Gastrocnemius medialis (tissue), 4 donors: Measurements from ENCODE around the gene CPXM1. TPM values are rescaled to one million over a fixed set of nuclear protein-coding genes. Genes with fewer than 3 reads are reported as not detected.

ENCODE experiments used
- ATAC-seq, 2 donors: fragments of 150-250 bp; one replicate each; pipeline ENCODE4 v1.9.1; 2016
- DNase-seq, 2 donors: peaks; one replicate each; pipeline ENCODE4 v3.0.0-alpha.2; 2019
- H3K27ac ChIP-seq, 4 donors: fragments of 200-600 bp; sonication (generic); 1 replicate in 1 of 4; 2 replicates in 3 of 4; pipeline ENCODE4 v1.5.1; 2016 to 2018; ENCODE audit warnings: mild to moderate bottlenecking in 2 of 4, moderate library complexity in 1 of 4
- H3K27me3 ChIP-seq, 3 donors: fragments of 200-600 bp; sonication (generic) in 2 of 3; 1 replicate in 1 of 3; 2 replicates in 2 of 3; pipeline versions ENCODE4 v1.5.1 to v1.6.0; 2016 to 2019; ENCODE audit warnings: mild to moderate bottlenecking in 1 of 3, moderate library complexity in 1 of 3
- H3K36me3 ChIP-seq, 2 donors: fragments of 200-600 bp; sonication (generic) in 1 of 2; one replicate each; pipeline ENCODE4 v1.5.1; 2017 to 2018
- H3K4me1 ChIP-seq, 2 donors: fragments of 200-600 bp; sonication (generic) in 1 of 2; one replicate each; pipeline ENCODE4 v1.5.1; 2016 to 2017; ENCODE audit warnings: mild to moderate bottlenecking in 2 of 2
- H3K4me3 ChIP-seq, 4 donors: fragments of 200-600 bp; sonication (generic) in 3 of 4; 1 replicate in 1 of 4; 2 replicates in 3 of 4; pipeline ENCODE4 v1.5.1; 2016 to 2019; ENCODE audit warnings: mild to moderate bottlenecking in 2 of 4
- H3K9me3 ChIP-seq, 3 donors: fragments of 200-600 bp; sonication (generic) in 2 of 3; 1 replicate in 1 of 3; 2 replicates in 2 of 3; pipeline ENCODE4 v1.5.1; 2016 to 2019
- POLR2A ChIP-seq, 2 donors: fragments of 450-650 bp; IDR thresholded peaks; one replicate each; pipeline ENCODE4 v1.6.1; 2017; ENCODE audit warnings: antibody characterized with exemption in 2 of 2, mild to moderate bottlenecking in 2 of 2, moderate library complexity in 2 of 2
- in situ Hi-C, 4 donors: fragments of 200-750 bp; cut with MboI; loops; one replicate each; pipeline versions ENCODE4 v1.15.0 to v1.8.0; 2017; ENCODE audit warnings: low sequenced_read_pairs in 4 of 4
- intact Hi-C: fragments of 100-400 bp; cut with DNase I; formaldehyde crosslinking; loops from one replicate; pipeline ENCODE4 v1.15.1; 2023; ENCODE audit warnings: low total_unique reads
- total RNA-seq, 4 donors: library from RNA; depleted of rRNA; stranded (reverse); fragments of >200 nt; gene quantifications; one replicate each; pipeline versions ENCODE4 v1.1.0 to v1.2.3, GENCODE V29; 2016
- TF ChIP-seq, protein P1 (sequence below), 5 experiments: fragments of 450-650 bp in 3 of 5; fragments of 200-600 bp in 2 of 5; sonication (generic) in 2 of 5; IDR thresholded peaks in 4 of 5; conservative IDR thresholded peaks in 1 of 5; 1 replicate in 4 of 5; 2 replicates in 1 of 5; pipeline ENCODE4 v1.5.1; 2016 to 2019; ENCODE audit warnings: antibody characterized with exemption in 5 of 5, mild to moderate bottlenecking in 3 of 5, moderate library complexity in 3 of 5

CPXM1 gene
- total RNA-seq, 4 donors from 2014 or later, result 0.46 to 1.6 (median 0.81) TPM; not detected in 1

- in situ Hi-C loops, result no loop called here
- H3K4me1 ChIP-seq, result no peaks in the 10 kb centered on the region
- H3K36me3 ChIP-seq, result no peaks in the 10 kb centered on the region
- peaks cover 0 to 11% (median 0%) of the 10 kb centered on the region in 3 donors for H3K27me3 ChIP-seq
- TF ChIP-seq, protein P1, sequence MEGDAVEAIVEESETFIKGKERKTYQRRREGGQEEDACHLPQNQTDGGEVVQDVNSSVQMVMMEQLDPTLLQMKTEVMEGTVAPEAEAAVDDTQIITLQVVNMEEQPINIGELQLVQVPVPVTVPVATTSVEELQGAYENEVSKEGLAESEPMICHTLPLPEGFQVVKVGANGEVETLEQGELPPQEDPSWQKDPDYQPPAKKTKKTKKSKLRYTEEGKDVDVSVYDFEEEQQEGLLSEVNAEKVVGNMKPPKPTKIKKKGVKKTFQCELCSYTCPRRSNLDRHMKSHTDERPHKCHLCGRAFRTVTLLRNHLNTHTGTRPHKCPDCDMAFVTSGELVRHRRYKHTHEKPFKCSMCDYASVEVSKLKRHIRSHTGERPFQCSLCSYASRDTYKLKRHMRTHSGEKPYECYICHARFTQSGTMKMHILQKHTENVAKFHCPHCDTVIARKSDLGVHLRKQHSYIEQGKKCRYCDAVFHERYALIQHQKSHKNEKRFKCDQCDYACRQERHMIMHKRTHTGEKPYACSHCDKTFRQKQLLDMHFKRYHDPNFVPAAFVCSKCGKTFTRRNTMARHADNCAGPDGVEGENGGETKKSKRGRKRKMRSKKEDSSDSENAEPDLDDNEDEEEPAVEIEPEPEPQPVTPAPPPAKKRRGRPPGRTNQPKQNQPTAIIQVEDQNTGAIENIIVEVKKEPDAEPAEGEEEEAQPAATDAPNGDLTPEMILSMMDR (IDR thresholded peaks at IDR 0.05 in 4 of 5, conservative IDR thresholded peaks at IDR 0.05 in 1 of 5), result no peak
- TF ChIP-seq POLR2A (IDR thresholded peaks at IDR 0.05), result no peak
- no peak overlapping the region for H3K27ac ChIP-seq
- no peak for DNase-seq
- intact Hi-C loops, result no loop called here
- H3K4me3 ChIP-seq, result no peak overlapping the region
- H3K9me3 ChIP-seq, result no peaks in the 10 kb centered on the region
- no peak for ATAC-seq
Measured at GRCh38 chr20:2780948-2781347, 19.5 kb downstream of the CPXM1 start.

DNA sequence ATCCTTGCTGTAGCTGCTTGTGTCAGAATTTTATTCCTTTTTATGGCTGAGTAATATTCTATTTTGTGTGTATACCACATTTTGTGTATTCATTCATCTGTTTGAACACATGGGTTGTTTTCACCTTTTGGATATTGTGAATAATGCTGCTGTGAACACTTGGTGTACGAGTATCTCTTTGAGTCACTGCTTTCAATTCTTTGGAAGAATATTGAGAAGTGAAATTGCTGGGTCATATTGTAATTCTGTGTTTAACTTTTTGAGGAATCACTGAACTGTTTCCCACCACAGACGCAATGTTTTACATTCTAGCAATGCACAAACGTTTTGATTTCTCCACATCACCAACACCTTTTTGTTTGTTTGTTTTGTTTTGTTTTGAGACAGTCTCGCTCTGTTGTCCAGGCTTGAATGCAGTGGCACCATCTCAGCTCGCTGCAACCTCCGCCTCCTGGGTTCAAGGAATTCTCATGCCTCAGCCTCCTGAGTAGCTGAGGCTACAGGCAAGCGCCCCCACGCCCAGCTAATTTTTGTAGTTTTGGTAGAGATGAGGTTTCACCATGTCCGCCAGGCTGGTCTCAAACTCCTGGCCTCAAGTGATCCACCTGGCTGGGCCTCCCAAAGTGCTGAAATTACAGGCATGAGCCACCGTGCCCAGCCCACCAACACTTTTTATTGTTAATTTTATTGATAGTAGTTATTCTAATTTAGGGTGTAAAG is 21.7 kb downstream of the CPXM1 start:
- H3K9me3 ChIP-seq, result no peaks in the 10 kb centered on the region
- intact Hi-C loops (no loop called here), in situ Hi-C loops (no loop called here)
- TF ChIP-seq, protein P1 (IDR thresholded peaks at IDR 0.05 in 4 of 5, conservative IDR thresholded peaks at IDR 0.05 in 1 of 5), result no peak
- no peak for TF ChIP-seq POLR2A (IDR thresholded peaks at IDR 0.05)
- H3K27me3 ChIP-seq, result peaks cover 0 to 15% (median 0%) of the 10 kb centered on the region in 3 donors
- H3K27ac ChIP-seq, result no peak overlapping the region
- ATAC-seq (no peak), DNase-seq (no peak)
- H3K36me3 ChIP-seq, result no peaks in the 10 kb centered on the region
- H3K4me1 ChIP-seq, result no peaks in the 10 kb centered on the region
- H3K4me3 ChIP-seq, result no peak overlapping the region

- TF ChIP-seq, protein P1 (IDR thresholded peaks at IDR 0.05 in 4 of 5, conservative IDR thresholded peaks at IDR 0.05 in 1 of 5), result no peak
- no peak for TF ChIP-seq POLR2A (IDR thresholded peaks at IDR 0.05)
- no peak overlapping the region for H3K27ac ChIP-seq
- no peak overlapping the region for H3K4me3 ChIP-seq
- no peak for DNase-seq
- in situ Hi-C loops (no loop called here), intact Hi-C loops (no loop called here)
- no peaks in the 10 kb centered on the region for H3K9me3 ChIP-seq
- ATAC-seq, result no peak
- H3K36me3 ChIP-seq, result no peaks in the 10 kb centered on the region
- H3K27me3 ChIP-seq, result peaks cover 0 to 13% (median 0%) of the 10 kb centered on the region in 3 donors
- no peaks in the 10 kb centered on the region for H3K4me1 ChIP-seq
Measured at GRCh38 chr20:2775139-2775538, 25.3 kb downstream of the CPXM1 start.

- TF ChIP-seq, protein P1 (IDR thresholded peaks at IDR 0.05 in 4 of 5, conservative IDR thresholded peaks at IDR 0.05 in 1 of 5), result no peak
- TF ChIP-seq POLR2A (IDR thresholded peaks at IDR 0.05), result no peak
- peaks cover 0 to 13% (median 0%) of the 10 kb centered on the region in 3 donors for H3K27me3 ChIP-seq
- no peaks in the 10 kb centered on the region for H3K36me3 ChIP-seq
- intact Hi-C loops (no loop called here), in situ Hi-C loops (no loop called here)
- H3K4me3 ChIP-seq, result no peak overlapping the region
- DNase-seq (no peak), ATAC-seq (no peak)
- H3K9me3 ChIP-seq, result no peaks in the 10 kb centered on the region
- no peaks in the 10 kb centered on the region for H3K4me1 ChIP-seq
- no peak overlapping the region for H3K27ac ChIP-seq
Measured at GRCh38 chr20:2773812-2774211, 26.6 kb downstream of the CPXM1 start.
